Endothelial cell of umbilical vein (primary cell): ENCODE measurements around the gene KANSL1.

Experiments used
- EZH2 ChIP-seq: IDR thresholded peaks from 2 replicates; pipeline ENCODE4 v1.6.1; 2012; ENCODE audit warnings: borderline replicate concordance, low read depth, mild to moderate bottlenecking, moderate library complexity, low read length, inconsistent platforms; ENCODE audit not compliant: severe bottlenecking
- FOS ChIP-seq: IDR thresholded peaks from 2 replicates; pipeline ENCODE4 v1.6.1; 2011; ENCODE audit warnings: mild to moderate bottlenecking, low read length, moderate library complexity, borderline replicate concordance; ENCODE audit not compliant: insufficient read depth
- GATA2 ChIP-seq: IDR thresholded peaks from 2 replicates; pipeline ENCODE4 v1.7.0; 2011; ENCODE audit warnings: low read depth, mild to moderate bottlenecking, moderate library complexity, mixed read lengths, low read length; ENCODE audit not compliant: insufficient read length, insufficient read depth
- JUN ChIP-seq: IDR thresholded peaks from 2 replicates; pipeline ENCODE4 v1.6.1; 2011; ENCODE audit warnings: borderline replicate concordance, low read depth; ENCODE audit not compliant: insufficient read length, insufficient read depth
- MYC ChIP-seq: IDR thresholded peaks from one replicate; pipeline ENCODE4 v1.6.1; 2011; ENCODE audit warnings: mild to moderate bottlenecking, low read depth, low read length
- POLR2A ChIP-seq: IDR thresholded peaks from 2 replicates; pipeline ENCODE4 v1.6.1; 2012; ENCODE audit warnings: low read depth, mild to moderate bottlenecking, control low read depth, low read length
- POLR2AphosphoS5 ChIP-seq: IDR thresholded peaks from 2 replicates; pipeline ENCODE4 v1.6.1; 2012; ENCODE audit warnings: low read depth, mild to moderate bottlenecking, control low read depth, low read length, moderate library complexity; ENCODE audit not compliant: insufficient read depth
- TF ChIP-seq, protein P1 (sequence below), 2 donors: IDR thresholded peaks; 1 replicate in 1 of 2; 2 replicates in 1 of 2; pipeline ENCODE4 v1.5.1; 2011; ENCODE audit warnings: low read length in 2 of 2, mild to moderate bottlenecking in 2 of 2, moderate library complexity in 2 of 2, control low read depth in 1 of 2, inconsistent platforms in 1 of 2, low read depth in 1 of 2; ENCODE audit not compliant: insufficient read depth in 1 of 2; ENCODE audit errors: extremely low read depth in 1 of 2
- TF ChIP-seq, protein P2 (sequence below): IDR thresholded peaks from 2 replicates; pipeline ENCODE4 v1.6.1; 2011; ENCODE audit not compliant: insufficient read depth, insufficient read length

DNA sequence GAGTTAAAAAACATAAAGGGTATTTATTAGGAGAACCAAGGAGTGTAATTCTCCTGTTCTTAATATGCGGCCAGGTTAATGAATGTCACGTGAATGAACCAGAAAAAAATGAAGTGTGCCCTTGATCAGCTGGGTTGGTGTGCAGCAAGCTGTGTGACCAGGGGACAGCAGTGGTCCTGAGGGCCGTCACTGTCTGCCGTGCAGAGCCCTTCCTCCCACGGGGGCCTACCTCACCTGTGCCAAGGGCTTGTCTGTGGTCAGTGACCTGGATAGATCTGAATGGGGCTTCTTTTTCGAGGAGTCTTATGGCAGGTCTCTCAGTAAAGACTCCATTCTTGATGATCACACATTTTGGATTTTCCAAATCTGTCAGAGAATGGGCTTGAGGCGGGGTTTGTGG lies 211.9 kb downstream of the KANSL1 start:
- TF ChIP-seq, protein P1, sequence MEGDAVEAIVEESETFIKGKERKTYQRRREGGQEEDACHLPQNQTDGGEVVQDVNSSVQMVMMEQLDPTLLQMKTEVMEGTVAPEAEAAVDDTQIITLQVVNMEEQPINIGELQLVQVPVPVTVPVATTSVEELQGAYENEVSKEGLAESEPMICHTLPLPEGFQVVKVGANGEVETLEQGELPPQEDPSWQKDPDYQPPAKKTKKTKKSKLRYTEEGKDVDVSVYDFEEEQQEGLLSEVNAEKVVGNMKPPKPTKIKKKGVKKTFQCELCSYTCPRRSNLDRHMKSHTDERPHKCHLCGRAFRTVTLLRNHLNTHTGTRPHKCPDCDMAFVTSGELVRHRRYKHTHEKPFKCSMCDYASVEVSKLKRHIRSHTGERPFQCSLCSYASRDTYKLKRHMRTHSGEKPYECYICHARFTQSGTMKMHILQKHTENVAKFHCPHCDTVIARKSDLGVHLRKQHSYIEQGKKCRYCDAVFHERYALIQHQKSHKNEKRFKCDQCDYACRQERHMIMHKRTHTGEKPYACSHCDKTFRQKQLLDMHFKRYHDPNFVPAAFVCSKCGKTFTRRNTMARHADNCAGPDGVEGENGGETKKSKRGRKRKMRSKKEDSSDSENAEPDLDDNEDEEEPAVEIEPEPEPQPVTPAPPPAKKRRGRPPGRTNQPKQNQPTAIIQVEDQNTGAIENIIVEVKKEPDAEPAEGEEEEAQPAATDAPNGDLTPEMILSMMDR (IDR thresholded peaks at IDR 0.05; ENCODE audit: extremely low read depth in 1 of 2, insufficient read depth in 1 of 2, low read depth in 1 of 2, low read length in 2 of 2) = no peak
- TF ChIP-seq POLR2A = no peak
- no peak for TF ChIP-seq POLR2AphosphoS5
- TF ChIP-seq, protein P2, sequence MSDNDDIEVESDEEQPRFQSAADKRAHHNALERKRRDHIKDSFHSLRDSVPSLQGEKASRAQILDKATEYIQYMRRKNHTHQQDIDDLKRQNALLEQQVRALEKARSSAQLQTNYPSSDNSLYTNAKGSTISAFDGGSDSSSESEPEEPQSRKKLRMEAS = no peak
- no peak for TF ChIP-seq EZH2
- TF ChIP-seq FOS = no peak
- TF ChIP-seq MYC = no peak
- no peak for TF ChIP-seq JUN
- TF ChIP-seq GATA2 = no peak
